A673 (cell line): ENCODE results near the gene SNCAIP.

Experiments used
- CTCF ChIP-seq: fragments of 300-800, 200-600 bp; sonication (generic); conservative IDR thresholded peaks from 2 replicates; pipeline ENCODE4 v1.5.1; 2017; ENCODE audit warnings: low read depth, mild to moderate bottlenecking, antibody characterized with exemption, low read length, moderate library complexity, mixed read lengths
- EZH2 ChIP-seq: fragments of 200-600 bp; sonication (generic); IDR thresholded peaks from 2 replicates; pipeline ENCODE4 v1.6.1; 2017; ENCODE audit warnings: borderline replicate concordance, low read depth, mild to moderate bottlenecking, mixed read lengths, antibody characterized with exemption, low read length; ENCODE audit not compliant: poor library complexity, severe bottlenecking

GRCh38 chr5:122412966-122413365, 100.9 kb downstream of the SNCAIP start:
- TF ChIP-seq CTCF (no peak), EZH2 (no peak)
